Right hindlimb (tissue), 1 donor: ENCODE data around the gene PLA2G2A.
"Not testable (repeated sequence)": the region's sequence is repeated elsewhere in the genome, so short reads cannot be mapped to it uniquely, and the experiment has no call there.

Experiments
- DNase-seq: peaks from one replicate; pipeline ENCODE4 v3.0.0-alpha.2; 2018

PLA2G2A gene

DNA sequence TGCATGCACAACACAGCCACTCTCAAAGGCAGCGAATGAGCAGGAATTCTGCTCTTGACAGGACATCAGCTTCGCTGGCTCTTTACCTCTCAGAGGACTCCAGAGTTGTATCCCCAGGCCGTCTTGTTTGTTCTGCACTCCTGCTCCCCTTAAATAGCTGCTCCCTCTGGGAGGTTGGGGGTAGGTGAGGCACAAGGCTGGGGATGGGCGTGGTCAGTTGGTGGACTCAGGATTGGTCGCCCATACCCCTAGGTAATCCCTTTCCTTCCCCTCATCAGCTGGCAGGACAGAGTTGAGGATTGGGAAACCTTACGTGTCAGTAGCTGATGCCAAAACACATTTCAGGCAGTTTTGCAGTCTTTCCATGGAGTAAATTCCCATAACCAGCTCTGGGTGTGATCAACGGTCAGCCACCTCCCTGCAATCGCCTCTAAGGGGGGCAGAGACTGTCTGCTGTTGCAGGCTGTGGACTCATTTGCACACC, at the start of gene PLA2G2A:
TSS of gene PLA2G2A (minus strand) at position 125 of the 484 bp plus-strand sequence. CDS start 845 bp downstream, outside the sequence.
- peak; percentile 20 for DNase-seq

DNA sequence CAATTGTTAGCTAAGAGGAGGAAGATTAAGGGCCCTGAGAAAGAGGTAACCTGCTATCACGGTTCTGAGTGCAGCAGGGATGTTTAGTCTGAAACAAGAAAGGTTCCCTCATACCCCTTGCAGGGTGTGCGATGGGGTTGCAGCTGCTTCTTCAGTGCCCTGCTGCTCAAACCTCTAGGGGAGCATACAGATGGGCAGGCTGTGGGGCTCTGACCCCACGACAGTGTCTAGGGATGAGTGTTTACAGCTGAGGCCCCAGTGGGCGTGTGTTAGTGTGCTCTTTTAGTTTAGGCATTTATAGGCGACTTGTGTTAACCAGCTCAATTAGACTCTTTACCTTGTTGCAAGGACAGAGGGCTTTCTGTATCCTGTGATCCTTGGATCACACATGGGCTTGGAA, 49.3 kb upstream of the PLA2G2A start:
- DNase-seq = no peak

DNA sequence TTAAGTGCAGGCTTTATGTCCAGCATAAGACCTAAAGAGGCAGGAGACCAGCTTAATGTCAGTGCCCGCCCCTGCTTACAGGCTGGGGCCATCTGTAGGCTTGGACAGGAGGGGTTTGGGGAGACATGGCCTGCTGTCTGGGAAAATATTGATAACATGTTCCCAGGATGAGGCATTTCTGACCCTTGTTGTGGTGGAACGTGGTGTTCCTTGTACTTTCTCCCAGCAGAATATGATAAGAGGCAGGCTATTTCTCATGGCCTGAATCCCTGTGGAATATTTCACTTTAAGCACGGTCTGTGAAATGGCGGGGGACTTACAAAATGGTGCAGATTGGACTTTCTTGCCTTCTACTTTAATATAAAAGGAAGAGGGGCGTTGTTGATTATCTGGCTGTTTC, 48.7 kb upstream of the PLA2G2A start:
- DNase-seq = no peak

DNA sequence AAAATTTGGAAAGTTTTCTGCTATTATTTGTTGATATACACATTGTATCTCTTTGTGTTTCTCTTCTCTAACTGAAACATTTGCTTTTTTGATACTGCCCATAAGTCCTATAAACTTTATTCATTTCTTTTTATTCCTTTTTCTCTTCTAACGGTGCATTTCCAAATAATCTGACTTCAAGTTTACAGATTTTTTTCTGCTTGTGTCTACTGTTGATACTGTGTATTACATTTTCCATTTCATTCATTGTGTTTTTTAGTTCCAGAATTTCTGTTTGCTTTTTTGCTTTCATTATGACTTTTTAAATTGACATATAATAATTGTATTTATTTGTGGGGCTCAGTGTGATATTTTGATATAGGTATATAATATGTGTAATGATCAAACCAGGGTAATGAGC, 38.3 kb upstream of the PLA2G2A start:
- no peak for DNase-seq

DNA sequence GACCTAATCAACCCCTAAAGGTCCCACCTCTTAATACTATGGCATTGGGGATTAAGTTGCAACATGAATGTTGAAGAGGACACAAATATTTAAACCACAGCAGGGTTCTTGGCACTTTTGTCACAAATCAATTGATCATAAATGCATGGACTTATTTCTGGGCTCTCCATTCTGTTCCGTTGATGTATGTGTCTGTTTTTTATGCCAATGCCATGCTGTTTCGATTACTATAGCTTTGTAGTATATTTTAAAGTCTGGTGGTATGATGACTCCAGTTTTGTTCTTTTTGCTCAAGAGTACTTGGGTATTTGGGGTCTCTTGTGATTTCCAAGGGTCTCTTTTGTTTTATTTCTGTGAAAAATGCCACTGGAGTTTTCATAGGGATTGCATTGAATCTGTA, 34.7 kb upstream of the PLA2G2A start:
- no peak for DNase-seq

- no peak for DNase-seq
Measured at GRCh38 chr1:20010016-20010415, 30.6 kb upstream of the PLA2G2A start.

DNA sequence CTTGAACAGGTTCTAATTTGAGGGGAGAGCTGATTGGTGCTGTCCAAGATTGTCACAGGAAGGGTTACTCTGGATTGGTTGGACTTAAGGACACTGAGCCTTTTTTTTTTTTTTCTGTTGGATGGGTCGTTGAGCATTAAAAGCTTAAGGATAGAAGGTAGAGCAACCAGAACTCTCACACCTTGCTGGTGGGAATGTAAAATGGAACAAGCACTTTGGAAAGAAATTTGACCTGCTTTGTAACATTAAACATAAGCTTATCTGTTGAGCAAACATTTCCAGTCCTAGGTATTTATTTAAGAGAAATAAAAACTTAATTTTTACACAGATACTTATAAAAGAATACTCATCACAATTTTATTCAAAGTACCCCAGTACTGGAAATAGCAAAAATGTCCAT, 29.8 kb upstream of the PLA2G2A start:
- no peak for DNase-seq

DNA sequence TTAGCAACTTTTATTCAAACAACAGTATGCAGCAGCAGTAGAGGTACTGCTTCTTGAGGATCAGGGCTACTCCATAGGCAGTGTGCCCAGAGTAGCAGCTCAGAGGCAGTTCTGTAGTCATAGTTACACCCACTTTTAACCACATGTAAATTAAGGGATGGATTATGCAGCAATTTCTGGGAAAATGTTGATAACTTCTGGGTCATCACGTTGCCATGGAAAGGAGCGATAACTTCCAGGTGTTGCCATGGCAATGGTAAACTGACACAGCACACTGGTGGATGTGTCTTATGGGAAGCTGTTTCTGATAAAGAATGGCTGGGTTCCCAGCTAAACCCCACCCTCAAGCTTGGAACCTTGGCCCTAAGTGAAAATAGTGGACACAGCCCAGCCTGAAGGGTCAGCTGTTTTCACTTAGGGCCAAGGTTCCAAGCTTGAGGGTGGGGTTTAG, 29.0 kb upstream of the PLA2G2A start:
- peak; percentile 32 for DNase-seq

- not testable (repeated sequence) for DNase-seq
Measured at GRCh38 chr1:19998823-19999222, 19.4 kb upstream of the PLA2G2A start.

- no peak for DNase-seq
Measured at GRCh38 chr1:19990689-19991088, 11.3 kb upstream of the PLA2G2A start.

DNA sequence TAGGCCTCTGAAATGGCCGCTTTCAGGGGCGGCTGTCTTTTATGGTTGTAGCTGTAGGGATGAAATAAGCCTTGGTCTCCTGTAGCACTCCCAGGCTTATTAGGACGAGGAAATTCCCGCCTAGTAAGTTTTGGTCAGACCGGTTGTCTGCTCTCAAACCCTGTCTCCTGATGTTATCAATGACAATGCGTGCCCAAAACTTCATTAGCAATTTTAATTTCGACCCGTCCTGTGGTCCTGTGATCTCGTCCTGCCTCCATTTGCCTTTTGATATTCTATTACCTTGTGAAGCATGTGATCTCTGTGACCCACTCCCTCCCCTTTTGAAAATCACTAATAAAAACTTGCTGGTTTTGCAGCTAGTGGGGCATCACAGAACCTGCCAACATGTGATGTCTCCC, 10.8 kb upstream of the PLA2G2A start:
- DNase-seq = not testable (repeated sequence)

- DNase-seq = no peak
Measured at GRCh38 chr1:19988267-19989006, 9.0 kb upstream of the PLA2G2A start.

- DNase-seq = no peak
Measured at GRCh38 chr1:19987719-19988118, 8.3 kb upstream of the PLA2G2A start.

- not testable (repeated sequence) for DNase-seq
Measured at GRCh38 chr1:19984409-19985016, 5.1 kb upstream of the PLA2G2A start.

DNA sequence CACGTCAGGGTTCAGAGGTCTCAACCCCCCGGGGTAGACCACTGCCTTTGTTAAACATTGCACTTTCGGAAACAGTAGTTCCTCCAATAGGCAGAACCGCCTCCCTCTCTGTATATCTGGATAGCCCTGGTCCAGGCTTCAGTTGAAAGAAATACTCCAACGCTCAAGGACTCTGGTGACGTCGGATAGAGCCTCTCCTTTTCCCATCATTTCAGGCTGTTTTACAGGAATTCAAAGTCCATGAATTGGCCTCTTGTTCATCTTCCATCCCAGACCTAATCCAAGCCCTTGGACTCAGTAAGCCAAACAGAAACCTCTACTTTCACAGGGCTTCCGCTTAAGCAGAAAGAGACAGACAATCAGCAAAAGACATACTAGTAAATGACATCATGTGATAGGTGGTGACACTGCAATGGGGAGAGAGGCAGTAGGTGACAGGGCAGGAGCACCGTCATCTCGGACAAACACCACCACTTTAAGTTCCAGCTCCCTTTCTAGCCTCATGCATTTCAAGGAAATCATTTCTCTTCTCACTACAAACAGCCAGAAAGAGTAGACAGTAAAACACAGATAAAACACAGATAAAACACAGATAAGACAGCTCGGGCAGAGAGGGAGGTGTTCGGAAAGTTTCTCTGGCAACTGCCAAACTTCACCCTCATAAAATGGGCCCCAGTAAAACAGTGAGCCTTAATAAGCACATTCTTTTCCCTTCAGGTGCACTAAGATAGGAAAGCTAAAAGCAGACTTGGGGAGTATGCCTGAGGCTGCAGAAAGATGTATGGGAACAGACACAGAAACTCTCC, 2.3 kb upstream of the PLA2G2A start:
- DNase-seq = no peak

DNA sequence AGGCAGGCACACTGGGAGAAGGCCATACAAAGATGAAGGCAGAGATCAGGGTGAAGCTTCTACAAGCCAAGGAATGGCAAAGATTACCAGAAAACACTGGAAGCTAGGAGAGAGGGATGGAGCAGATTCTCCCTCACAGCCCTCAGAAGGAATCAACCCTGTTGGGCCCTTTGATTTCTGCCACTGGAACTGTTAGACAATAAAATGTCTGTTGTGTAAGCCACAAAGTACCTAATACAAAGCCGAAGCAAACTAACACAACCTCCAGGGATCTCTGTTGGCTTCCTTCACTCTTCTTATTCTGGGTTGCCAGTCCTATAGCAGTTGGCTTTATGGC, 1.7 kb upstream of the PLA2G2A start:
- no peak for DNase-seq

DNA sequence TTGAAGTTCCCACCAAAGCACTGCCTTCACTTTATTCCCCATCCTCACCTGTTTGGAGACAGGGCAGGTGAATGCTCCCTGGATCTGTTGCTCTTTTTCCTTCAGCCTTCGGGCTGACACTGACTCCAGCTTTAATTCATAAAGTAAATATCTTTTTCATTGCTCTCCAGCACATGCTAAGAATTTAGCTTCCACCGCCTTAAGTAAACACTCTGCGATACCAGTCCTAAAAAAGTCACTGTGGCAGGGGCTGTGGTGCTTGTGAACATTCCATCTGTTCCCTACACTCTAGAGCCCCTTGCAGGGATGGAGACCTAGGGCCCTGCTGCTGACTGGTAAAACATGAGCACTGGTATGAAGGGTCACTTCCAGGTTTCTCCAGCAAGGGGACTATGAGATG, 896 bp upstream of the PLA2G2A start:
- no peak for DNase-seq

- DNase-seq = no peak
Measured at GRCh38 chr1:19978143-19978542, 1.3 kb downstream of the PLA2G2A start.

GRCh38 chr1:19976317-19977003, 3.0 kb downstream of the PLA2G2A start:
- no peak for DNase-seq

GRCh38 chr1:19975423-19976193, 3.8 kb downstream of the PLA2G2A start:
- no peak for DNase-seq

GRCh38 chr1:19974822-19975416, 4.5 kb downstream of the PLA2G2A start:
- DNase-seq = peak; percentile 27

DNA sequence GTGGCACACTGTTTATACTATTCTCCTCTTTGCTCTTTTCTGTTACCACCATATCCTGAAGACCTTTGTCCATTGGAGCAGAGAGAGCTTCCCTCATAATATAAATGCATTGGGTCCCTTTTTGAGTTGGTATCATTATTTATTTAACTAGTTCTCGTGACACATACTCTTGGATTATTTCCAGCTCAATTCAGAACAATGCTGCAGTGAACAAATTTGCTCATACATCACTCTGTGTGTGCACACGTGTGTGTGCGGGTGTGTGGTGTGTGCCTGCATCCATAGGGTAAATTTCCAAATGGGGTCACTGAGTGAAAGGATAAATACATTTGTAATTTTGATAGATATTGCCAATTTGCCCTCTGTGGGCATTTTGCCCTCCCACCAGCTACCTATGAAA, 5.8 kb downstream of the PLA2G2A start:
- DNase-seq = no peak
